ENCODE results near the gene CYB5A. TPM values are rescaled to one million over a fixed set of nuclear protein-coding genes. Genes with fewer than 3 reads are reported as not detected.

Gene CYB5A
- total RNA-seq, 2 donors from 2014 or later, result 45.1 to 47.8 TPM

DNA sequence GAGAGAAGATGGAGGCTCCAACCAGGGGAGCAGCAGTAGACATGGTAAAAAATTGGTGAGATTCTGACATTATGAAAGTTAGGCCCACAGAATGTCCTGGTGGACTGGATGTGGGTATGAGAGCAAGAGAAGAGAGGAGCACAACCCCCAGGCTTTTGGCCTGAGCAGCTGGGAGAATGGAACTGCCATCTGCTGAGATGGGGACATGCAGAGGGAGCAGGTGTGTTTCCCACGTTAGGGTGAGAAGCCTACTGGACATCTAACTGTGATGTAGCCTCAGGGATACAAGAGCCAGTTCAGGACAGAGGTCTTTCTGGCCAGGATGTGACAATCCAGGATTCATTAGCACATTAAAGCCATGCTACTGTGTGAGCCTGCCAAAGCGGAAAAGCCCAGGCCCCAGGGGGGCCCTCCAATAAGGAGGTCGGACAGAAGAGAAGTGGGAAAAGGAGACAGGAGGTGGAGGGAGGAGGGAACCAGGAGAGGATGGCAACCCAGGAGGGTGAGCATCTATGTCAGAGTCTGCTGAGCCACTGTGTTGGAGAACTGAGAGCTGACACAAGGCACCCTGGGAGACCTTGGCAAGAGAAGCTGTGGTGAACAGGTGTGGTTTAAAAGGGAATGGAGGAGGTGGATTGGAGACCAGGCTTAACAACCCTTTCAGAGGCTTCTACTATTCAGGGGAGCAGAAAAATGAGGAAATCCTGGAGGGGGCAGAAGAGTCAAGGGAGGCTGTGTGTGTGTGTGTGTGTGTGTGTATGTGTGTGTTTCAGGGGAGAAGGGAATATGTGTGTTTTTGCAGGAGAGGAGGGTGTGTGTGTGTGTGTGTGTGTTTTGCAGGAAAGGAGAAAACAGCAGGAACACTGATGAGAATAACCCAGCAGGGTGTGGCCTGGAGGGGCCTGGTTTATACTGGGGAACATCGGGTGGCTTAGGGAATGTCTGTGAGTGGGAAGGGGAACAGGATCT is 10.5 kb downstream of the CYB5A start:
- H3K27me3 Mint-ChIP-seq (ENCODE audit: low read depth), result no peaks in the 10 kb centered on the region
- H3K9me3 Mint-ChIP-seq, result no peaks in the 10 kb centered on the region
- H3K36me3 Mint-ChIP-seq (ENCODE audit: insufficient read depth in 2 of 2), result peaks cover 0 to 3% of the 10 kb centered on the region in 2 donors
- DNase-seq (no peak), ATAC-seq (replicated peaks in 1 of 2) (no peak)
- no peak overlapping the region for H3K4me3 Mint-ChIP-seq
- H3K4me1 Mint-ChIP-seq (ENCODE audit: low read depth), result peaks cover 34% of the 10 kb centered on the region
- H3K27ac Mint-ChIP-seq, result no peak overlapping the region

DNA sequence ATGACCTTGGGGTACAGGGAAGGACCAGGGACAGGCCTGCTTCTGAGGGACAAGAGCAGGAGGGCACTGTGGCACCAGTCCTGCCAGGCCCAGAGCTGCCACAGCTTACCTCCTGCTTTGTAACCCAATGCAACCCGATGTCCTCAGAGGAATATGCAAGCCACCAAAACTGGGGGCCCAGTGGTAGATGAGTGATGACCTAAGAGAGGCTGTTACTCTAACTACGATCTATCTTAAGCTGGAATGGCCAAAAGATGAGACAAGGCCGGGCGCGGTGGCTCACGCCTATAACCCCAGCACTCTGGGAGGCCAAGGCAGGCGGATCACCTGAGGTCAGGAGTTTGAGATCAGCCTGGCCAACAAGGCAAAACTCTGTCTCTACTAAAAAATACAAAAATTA is 12.8 kb downstream of the CYB5A start:
- H3K27ac Mint-ChIP-seq, result no peak overlapping the region
- ATAC-seq (replicated peaks in 1 of 2) (no peak), DNase-seq (no peak)
- H3K9me3 Mint-ChIP-seq, result no peaks in the 10 kb centered on the region
- H3K4me3 Mint-ChIP-seq, result no peak overlapping the region
- H3K27me3 Mint-ChIP-seq (ENCODE audit: low read depth), result no peaks in the 10 kb centered on the region
- H3K4me1 Mint-ChIP-seq (ENCODE audit: low read depth), result peaks cover 34% of the 10 kb centered on the region
- peaks cover 0 to 3% of the 10 kb centered on the region in 2 donors for H3K36me3 Mint-ChIP-seq (ENCODE audit: insufficient read depth in 2 of 2)

DNA sequence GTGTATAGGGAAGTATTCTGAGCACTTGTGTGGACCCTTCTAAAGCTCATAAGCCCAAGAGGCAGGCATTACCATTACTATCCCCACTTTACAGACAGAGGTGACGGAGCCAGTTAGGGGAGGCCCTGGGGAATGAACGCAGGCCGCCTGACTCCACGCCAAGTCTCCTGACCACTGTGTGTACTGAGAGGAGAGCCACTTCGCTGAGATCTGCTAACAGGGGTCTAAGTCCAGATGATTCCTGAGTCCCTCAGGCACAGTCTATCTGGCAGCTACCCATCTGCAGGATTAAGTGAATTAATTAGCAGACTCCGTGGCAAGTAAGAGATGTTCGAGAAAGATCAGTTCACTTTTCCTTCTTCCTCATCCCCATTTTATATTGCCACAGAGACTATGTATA is 13.7 kb downstream of the CYB5A start:
- H3K36me3 Mint-ChIP-seq (ENCODE audit: insufficient read depth in 2 of 2), result peaks cover 0 to 3% of the 10 kb centered on the region in 2 donors
- H3K4me1 Mint-ChIP-seq (ENCODE audit: low read depth), result peaks cover 24% of the 10 kb centered on the region
- H3K9me3 Mint-ChIP-seq, result no peaks in the 10 kb centered on the region
- no peaks in the 10 kb centered on the region for H3K27me3 Mint-ChIP-seq (ENCODE audit: low read depth)
- ATAC-seq (replicated peaks in 1 of 2), result no peak
- DNase-seq, result no peak
- no peak overlapping the region for H3K27ac Mint-ChIP-seq
- no peak overlapping the region for H3K4me3 Mint-ChIP-seq

DNA sequence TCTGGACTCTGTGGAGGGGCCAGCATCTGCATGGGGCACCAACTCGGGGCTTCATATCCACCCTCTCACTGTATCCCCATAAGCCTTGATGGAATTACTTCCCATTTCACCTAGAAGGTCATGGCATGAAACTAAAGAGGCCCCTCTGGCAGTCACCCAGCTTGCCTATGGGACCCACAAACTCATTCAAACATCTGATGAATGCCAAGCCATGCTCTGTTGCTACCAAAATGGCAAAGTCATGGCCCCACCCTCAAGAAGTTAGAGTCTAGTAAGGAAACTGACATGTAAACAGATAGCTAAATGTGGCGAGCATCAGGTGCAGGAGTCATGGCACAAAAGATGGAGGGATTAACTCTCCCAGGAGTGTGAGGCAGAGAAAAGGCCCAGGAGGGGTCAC is 14.5 kb downstream of the CYB5A start:
- H3K9me3 Mint-ChIP-seq, result no peaks in the 10 kb centered on the region
- DNase-seq (no peak), ATAC-seq (replicated peaks in 1 of 2) (no peak)
- peaks cover 1 to 3% of the 10 kb centered on the region in 2 donors for H3K36me3 Mint-ChIP-seq (ENCODE audit: insufficient read depth in 2 of 2)
- H3K27me3 Mint-ChIP-seq (ENCODE audit: low read depth), result no peaks in the 10 kb centered on the region
- peaks cover 17% of the 10 kb centered on the region for H3K4me1 Mint-ChIP-seq (ENCODE audit: low read depth)
- no peak overlapping the region for H3K27ac Mint-ChIP-seq
- no peak overlapping the region for H3K4me3 Mint-ChIP-seq

DNA sequence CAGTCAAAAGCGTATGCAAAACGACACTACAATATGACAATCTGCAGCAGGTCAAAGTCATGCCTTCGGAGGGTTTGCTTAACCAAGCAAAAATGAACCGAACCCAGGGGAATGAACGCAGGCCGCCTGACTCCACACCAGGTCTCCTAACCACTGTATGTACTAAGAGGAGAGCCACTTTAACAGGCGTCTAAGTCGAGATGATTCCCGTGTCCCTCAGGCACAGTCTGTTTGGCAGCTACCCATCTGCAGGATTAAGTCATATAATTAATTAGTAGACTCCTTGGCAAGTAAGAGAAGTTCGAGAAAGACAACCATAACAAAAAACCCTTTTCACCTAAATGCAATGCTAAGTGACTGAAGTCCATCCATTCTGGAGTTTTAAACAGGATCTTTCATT is 15.2 kb downstream of the CYB5A start:
- Mint-ChIP-seq H3K4me1 (ENCODE audit: low read depth) (peaks cover 10% of the 10 kb centered on the region), H3K9me3 (no peaks in the 10 kb centered on the region), H3K27ac (no peak overlapping the region), H3K27me3 (ENCODE audit: low read depth) (no peaks in the 10 kb centered on the region), H3K4me3 (no peak overlapping the region), H3K36me3 (ENCODE audit: insufficient read depth in 2 of 2) (peaks cover 1 to 3% of the 10 kb centered on the region in 2 donors)
- no peak for DNase-seq
- ATAC-seq (replicated peaks in 1 of 2), result no peak

DNA sequence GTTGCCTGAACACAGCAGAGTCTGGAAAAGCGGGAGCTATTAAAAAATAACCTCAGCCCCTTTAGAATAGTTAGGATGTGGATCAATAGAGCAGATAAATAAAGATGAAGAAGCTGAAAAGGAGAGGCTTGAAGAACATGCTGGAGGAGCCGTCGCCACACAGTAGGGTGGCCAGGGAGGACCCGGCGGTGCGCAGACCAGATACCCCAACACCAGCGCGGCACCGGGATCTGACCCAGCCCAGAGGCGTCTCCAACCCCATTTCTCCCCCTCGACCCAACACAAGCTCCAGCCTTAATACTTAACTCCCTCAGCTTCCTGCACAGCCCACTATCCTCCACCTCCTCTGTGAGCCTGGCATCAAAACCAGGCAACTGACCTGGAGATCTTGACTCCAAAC is 16.0 kb downstream of the CYB5A start:
- Mint-ChIP-seq H3K27ac (no peak overlapping the region), H3K36me3 (ENCODE audit: insufficient read depth in 2 of 2) (peaks cover 1 to 2% of the 10 kb centered on the region in 2 donors), H3K4me3 (no peak overlapping the region), H3K4me1 (ENCODE audit: low read depth) (peaks cover 1% of the 10 kb centered on the region), H3K27me3 (ENCODE audit: low read depth) (no peaks in the 10 kb centered on the region), H3K9me3 (no peaks in the 10 kb centered on the region)
- ATAC-seq (replicated peaks in 1 of 2) (no peak), DNase-seq (no peak)

DNA sequence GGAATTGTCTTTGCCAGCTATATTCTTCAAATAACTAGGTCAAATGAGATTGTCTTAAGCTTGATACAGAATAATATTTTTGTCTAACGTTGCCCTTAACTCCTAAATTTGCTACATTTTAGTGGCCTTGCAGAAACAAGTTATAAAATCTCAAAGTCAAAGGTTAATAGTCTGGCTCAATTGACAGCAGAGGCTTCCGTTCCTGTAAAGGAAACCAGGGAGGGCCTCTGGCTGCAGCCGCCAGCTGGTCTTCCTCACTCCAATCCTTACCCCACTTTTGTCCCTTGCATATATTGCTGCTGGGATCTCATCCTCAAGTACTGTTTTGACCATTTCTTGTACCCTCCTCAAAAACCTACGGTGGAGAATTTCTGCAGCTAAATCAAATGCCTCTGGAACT is 17.1 kb downstream of the CYB5A start:
- no peak overlapping the region for H3K27ac Mint-ChIP-seq
- H3K27me3 Mint-ChIP-seq (ENCODE audit: low read depth), result no peaks in the 10 kb centered on the region
- peaks cover 0 to 1% of the 10 kb centered on the region in 2 donors for H3K36me3 Mint-ChIP-seq (ENCODE audit: insufficient read depth in 2 of 2)
- no peak overlapping the region for H3K4me3 Mint-ChIP-seq
- ATAC-seq (replicated peaks in 1 of 2) (no peak), DNase-seq (no peak)
- H3K9me3 Mint-ChIP-seq, result no peaks in the 10 kb centered on the region
- peaks cover 1% of the 10 kb centered on the region for H3K4me1 Mint-ChIP-seq (ENCODE audit: low read depth)

DNA sequence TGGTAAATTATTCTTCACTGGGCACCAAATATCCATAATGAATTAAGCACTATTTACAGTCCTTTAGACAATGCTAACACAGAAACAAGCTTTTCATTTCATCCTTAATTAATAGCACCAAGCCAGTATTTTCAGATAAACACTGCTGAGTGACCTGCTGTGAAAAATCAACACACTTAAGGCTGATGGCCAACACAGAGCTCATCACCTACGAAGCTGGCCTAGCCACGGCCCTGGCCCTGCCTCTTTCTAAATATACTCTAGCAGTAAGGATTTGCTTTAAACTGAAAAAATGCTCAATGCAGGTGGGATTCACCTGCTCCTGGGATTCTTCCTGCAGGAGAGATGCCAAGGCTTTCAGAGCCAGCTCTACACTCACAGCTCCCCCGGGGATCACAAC is 18.4 kb downstream of the CYB5A start:
- Mint-ChIP-seq H3K36me3 (ENCODE audit: insufficient read depth in 2 of 2) (peaks cover 0 to 1% of the 10 kb centered on the region in 2 donors), H3K27ac (no peak overlapping the region), H3K27me3 (ENCODE audit: low read depth) (no peaks in the 10 kb centered on the region), H3K9me3 (no peaks in the 10 kb centered on the region), H3K4me1 (ENCODE audit: low read depth) (peaks cover 4% of the 10 kb centered on the region), H3K4me3 (no peak overlapping the region)
- ATAC-seq (replicated peaks in 1 of 2), result no peak
- DNase-seq, result no peak

DNA sequence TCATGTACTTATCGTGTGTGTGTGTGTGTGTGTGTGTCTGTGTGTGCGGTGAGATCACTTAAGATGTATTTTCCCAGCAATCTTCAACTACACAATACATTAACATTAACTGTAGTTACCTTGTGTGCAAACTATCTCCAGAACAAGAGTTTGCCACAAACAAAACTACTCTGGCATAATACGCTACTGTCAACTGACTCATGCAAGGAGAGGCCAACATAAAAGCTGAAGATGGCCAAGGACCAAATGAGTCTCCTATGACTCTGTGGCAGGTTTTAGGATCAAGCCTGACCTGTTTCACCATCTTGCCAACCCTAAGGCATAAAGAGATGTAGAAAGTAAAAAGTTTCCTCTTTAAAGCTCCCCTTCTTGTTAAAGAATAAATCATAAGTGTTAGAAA is 20.1 kb downstream of the CYB5A start:
- DNase-seq (no peak), ATAC-seq (replicated peaks in 1 of 2) (no peak)
- Mint-ChIP-seq H3K27me3 (ENCODE audit: low read depth) (no peaks in the 10 kb centered on the region), H3K4me3 (no peak overlapping the region), H3K9me3 (no peaks in the 10 kb centered on the region), H3K27ac (no peak overlapping the region), H3K4me1 (ENCODE audit: low read depth) (peaks cover 4% of the 10 kb centered on the region), H3K36me3 (ENCODE audit: insufficient read depth in 2 of 2) (peaks cover 0 to 1% of the 10 kb centered on the region in 2 donors)

DNA sequence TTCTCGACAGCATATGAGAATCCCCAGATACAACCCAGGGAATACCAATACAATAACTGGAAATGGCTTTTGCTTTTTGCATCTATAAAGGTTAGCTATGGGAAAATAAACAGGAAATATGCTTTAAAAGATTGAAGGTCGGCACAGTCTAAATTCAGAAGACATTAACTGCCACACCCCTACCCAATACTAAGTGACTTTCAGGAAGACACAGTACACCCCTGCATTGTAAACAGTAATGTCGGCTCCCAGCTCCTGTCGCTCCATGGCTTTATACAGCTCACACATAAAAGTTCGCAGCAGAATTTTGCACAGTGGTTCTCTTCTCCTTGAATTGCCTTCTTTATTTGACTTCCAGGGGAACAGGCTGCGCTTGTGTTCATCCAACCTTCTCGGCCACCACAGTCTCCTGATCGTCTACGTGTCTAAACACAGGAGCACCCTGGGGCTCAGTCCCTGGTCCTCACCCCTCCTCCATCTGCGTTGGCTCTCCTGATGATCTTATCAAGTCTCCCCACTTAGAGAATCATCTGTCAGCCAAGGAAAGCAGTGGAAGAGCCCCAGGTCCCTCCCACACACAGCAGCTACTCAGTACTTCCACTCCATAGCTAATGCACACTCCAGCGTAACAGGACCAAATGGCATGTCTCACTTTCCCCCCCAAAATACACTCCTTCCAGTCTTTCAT is 22.7 kb downstream of the CYB5A start:
- peaks cover 13% of the 10 kb centered on the region for H3K4me1 Mint-ChIP-seq (ENCODE audit: low read depth)
- H3K27ac Mint-ChIP-seq, result no peak overlapping the region
- no peak for DNase-seq
- peaks cover 1 to 4% of the 10 kb centered on the region in 2 donors for H3K36me3 Mint-ChIP-seq (ENCODE audit: insufficient read depth in 2 of 2)
- no peaks in the 10 kb centered on the region for H3K9me3 Mint-ChIP-seq
- ATAC-seq (replicated peaks in 1 of 2), result no peak
- no peaks in the 10 kb centered on the region for H3K27me3 Mint-ChIP-seq (ENCODE audit: low read depth)
- H3K4me3 Mint-ChIP-seq, result no peak overlapping the region

DNA sequence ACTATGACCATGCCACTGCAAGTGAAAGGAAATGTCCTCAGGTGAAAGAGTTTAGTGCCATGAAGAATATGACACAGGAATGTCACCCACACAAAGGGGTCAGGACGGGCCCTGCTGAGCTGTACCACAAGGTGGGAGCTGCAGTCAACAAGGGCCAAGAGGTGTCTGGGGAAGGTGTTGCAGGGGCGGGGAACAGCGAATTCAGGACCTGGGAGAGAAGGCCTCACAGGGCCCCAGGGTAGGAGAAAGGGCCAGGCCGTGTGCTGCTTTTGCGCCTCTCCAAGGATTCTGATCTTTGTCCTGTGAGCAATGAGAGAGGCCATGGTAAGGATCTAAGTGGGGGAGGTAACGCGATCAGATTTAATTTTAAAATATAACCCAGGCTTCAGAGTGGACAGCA is 23.6 kb downstream of the CYB5A start:
- H3K4me3 Mint-ChIP-seq, result no peak overlapping the region

DNA sequence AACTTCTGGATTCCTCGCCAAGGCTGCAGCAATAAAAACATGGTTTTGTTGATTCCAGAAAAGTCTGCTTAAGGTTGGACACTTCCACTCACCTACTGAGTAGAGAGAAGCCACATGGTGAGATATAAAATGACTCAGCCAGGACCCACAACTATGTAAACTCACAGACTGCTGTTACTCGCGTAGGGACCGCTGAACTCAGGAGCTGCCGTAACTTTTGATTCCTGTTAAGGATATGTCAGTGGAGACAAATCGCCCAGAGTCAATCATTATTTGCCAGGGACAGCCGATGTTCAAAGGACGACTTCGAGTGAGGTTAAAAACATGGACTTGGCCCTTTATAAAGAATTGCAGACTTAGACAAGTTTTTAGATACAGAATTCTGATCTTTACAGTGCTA is 25.6 kb downstream of the CYB5A start:
- ATAC-seq (replicated peaks in 1 of 2) (peak in 1 of 2 donors; percentile 48), DNase-seq (no peak)
- H3K27ac Mint-ChIP-seq, result no peak overlapping the region
- H3K4me3 Mint-ChIP-seq, result no peak overlapping the region
- peaks cover 15% of the 10 kb centered on the region for H3K4me1 Mint-ChIP-seq (ENCODE audit: low read depth)
- peaks cover 0 to 4% of the 10 kb centered on the region in 2 donors for H3K36me3 Mint-ChIP-seq (ENCODE audit: insufficient read depth in 2 of 2)
- no peaks in the 10 kb centered on the region for H3K9me3 Mint-ChIP-seq
- no peaks in the 10 kb centered on the region for H3K27me3 Mint-ChIP-seq (ENCODE audit: low read depth)

More for the DNA sequence above, 23.6 kb downstream of the CYB5A start:
- no peak overlapping the region for H3K27ac Mint-ChIP-seq
- H3K4me1 Mint-ChIP-seq (ENCODE audit: low read depth), result peaks cover 15% of the 10 kb centered on the region
- H3K27me3 Mint-ChIP-seq (ENCODE audit: low read depth), result no peaks in the 10 kb centered on the region
- ATAC-seq (replicated peaks in 1 of 2) (no peak), DNase-seq (no peak)
- H3K36me3 Mint-ChIP-seq (ENCODE audit: insufficient read depth in 2 of 2), result peaks cover 1 to 4% of the 10 kb centered on the region in 2 donors
- no peaks in the 10 kb centered on the region for H3K9me3 Mint-ChIP-seq

DNA sequence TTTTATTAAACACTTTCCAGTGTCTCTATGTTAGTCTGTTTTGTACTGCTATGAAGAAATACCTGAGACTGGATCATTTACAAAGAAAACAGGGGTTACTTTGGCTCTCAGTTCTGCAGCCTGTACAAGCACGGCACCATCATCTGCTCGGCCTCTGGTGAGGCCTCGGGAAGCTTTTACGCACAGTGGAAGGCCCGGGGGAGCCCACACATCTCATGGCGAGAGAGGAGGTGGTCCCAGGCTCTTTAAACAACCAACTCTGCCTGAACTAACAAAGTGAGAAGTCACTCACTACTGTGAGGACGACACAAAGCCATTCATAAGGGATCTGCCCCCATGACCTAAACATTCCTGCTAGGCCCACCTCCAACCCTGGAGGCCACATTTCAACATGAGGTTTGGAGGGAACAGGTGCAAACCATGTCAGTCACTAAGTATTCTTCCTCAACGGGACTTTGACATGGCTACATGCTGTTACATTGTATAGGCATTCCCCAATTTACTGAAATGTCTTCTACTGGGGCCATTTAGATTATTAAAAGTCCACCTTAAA is 26.1 kb downstream of the CYB5A start:
- ATAC-seq (replicated peaks in 1 of 2) (no peak), DNase-seq (no peak)
- Mint-ChIP-seq H3K27me3 (ENCODE audit: low read depth) (no peaks in the 10 kb centered on the region), H3K36me3 (ENCODE audit: insufficient read depth in 2 of 2) (peaks cover 0 to 4% of the 10 kb centered on the region in 2 donors), H3K4me3 (no peak overlapping the region), H3K27ac (peak overlapping the region; percentile 6), H3K4me1 (ENCODE audit: low read depth) (peaks cover 15% of the 10 kb centered on the region), H3K9me3 (no peaks in the 10 kb centered on the region)
